Naive thymus-derived CD8-positive, alpha-beta T cell (primary cell): ENCODE data around the gene ARID4A. TPM values are rescaled to one million over a fixed set of nuclear protein-coding genes. Genes with fewer than 3 reads are reported as not detected.
A peak's percentile ranks its signal among the peaks of the same experiment; 100 is the strongest.

Experiments used
- ATAC-seq, 2 donors: fragments of 150-1000 bp; cut with Tn5 transposase in 1 of 2; sonication (Bioruptor Pico), chemical (Tn5 transposase) in 1 of 2; 1 replicate in 1 of 2; 2 replicates in 1 of 2; pipeline ENCODE4 v1.10.0; 2021; ENCODE audit warnings: mild to moderate bottlenecking in 2 of 2, moderate library complexity in 2 of 2
- POLR2A ChIA-PET: fragments of 350-600 bp; sonication (Branson Sonifier 250); formaldehyde crosslinking; loops from one replicate; lab custom pipeline; 2021; ENCODE audit warnings: antibody characterized with exemption; lab: Charles Lee
- DNase-seq, 10 donors: peaks; one replicate each; pipeline versions ENCODE4 v3.0.0 to v3.0.0-alpha.2; 2020 to 2022
- H3K27ac Mint-ChIP-seq, 10 donors: one replicate each; pipeline ENCODE4 v1.8.0; 2020 to 2022; ENCODE audit warnings: mild to moderate bottlenecking in 10 of 10, mixed read lengths in 10 of 10, moderate library complexity in 4 of 10, inconsistent platforms in 1 of 10
- H3K27me3 Mint-ChIP-seq, 5 donors: one replicate each; pipeline ENCODE4 v1.8.0; 2021 to 2022; ENCODE audit warnings: mixed read lengths in 5 of 5
- H3K36me3 Mint-ChIP-seq, 3 donors: one replicate each; pipeline ENCODE4 v1.8.0; 2020 to 2022; ENCODE audit warnings: mixed read lengths in 3 of 3, mild to moderate bottlenecking in 2 of 3, inconsistent platforms in 1 of 3
- H3K4me1 Mint-ChIP-seq, 4 donors: one replicate each; pipeline ENCODE4 v1.8.0; 2021 to 2022; ENCODE audit warnings: mixed read lengths in 4 of 4
- H3K4me3 Mint-ChIP-seq, 10 donors: one replicate each; pipeline ENCODE4 v1.8.0; 2020 to 2022; ENCODE audit warnings: mild to moderate bottlenecking in 10 of 10, mixed read lengths in 10 of 10, moderate library complexity in 6 of 10, inconsistent platforms in 1 of 10
- H3K9me3 Mint-ChIP-seq, 9 donors: one replicate each; pipeline ENCODE4 v1.8.0; 2020 to 2022; ENCODE audit warnings: mixed read lengths in 9 of 9, mild to moderate bottlenecking in 3 of 9, inconsistent platforms in 1 of 9, moderate library complexity in 1 of 9
- polyA plus RNA-seq, 3 donors: library from polyadenylated mRNA; unstranded; fragments of 300-500 nt; fragmentation: Illumina TruSeq; gene quantifications; one replicate each; pipeline ENCODE4 v1.2.3, GENCODE V29; 2021
- total RNA-seq, 8 experiments: library from RNA in 2 of 8; stranded (reverse) in 2 of 8; gene quantifications; one replicate each; pipeline ENCODE4 v1.2.3 and lab custom pipeline; 2021 to 2026

ARID4A gene
- total and polyA plus RNA-seq, 5 experiments from 2014 or later: 19.4 to 70.0 (median 26.2) TPM

DNA sequence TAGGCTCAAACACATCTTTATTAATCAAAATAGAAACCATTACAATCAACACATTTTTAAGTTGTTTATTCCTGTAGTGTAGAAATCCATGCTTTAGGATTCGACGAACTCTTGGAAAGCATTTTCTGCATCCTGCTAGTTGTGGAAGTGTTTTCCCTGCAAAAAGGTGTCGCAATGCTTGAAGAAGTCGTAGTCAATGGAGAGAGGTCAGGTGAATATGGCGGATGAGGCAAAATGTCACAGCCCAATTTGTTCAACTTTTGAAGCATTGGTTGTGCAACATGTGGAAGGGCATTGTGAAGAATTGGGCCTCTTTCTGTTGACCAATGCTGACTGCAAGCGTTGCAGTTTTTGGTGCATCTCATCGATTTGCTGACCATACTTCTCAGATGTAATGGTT is 4.2 kb upstream of the ARID4A start:
- no peaks in the 10 kb centered on the region for H3K27me3 Mint-ChIP-seq
- no peak for DNase-seq
- POLR2A ChIA-PET: no interaction called here
- peaks cover 17 to 68% (median 52%) of the 10 kb centered on the region in 4 donors for H3K4me1 Mint-ChIP-seq
- H3K4me3 Mint-ChIP-seq: peak overlapping the region in 7 of 10 donors; percentile 8 to 70 (median 47)
- no peak for ATAC-seq
- H3K9me3 Mint-ChIP-seq: no peaks in the 10 kb centered on the region
- peaks cover 5 to 64% (median 43%) of the 10 kb centered on the region in 3 donors for H3K36me3 Mint-ChIP-seq
- H3K27ac Mint-ChIP-seq: peak overlapping the region in 1 of 10 donors; percentile 31

DNA sequence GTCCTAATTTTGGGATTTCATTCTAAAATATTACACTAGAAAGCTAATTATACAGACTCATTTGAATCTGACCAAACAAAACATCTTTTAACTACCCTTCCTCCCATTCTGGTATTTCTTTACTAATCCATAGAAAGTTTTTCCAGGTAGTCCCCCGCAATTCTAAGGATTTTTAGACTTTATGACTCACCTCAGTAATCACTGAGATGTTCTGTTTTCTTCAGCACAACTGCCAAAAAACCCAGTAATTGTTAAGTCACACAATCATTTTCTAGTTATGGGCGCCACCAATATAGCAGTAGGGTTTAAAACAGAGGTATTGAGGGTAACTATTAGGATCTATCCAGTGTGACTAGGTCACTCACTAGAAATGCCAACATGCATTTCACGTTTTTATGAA is 1.6 kb upstream of the ARID4A start:
- Mint-ChIP-seq H3K27me3 (no peaks in the 10 kb centered on the region), H3K9me3 (no peaks in the 10 kb centered on the region), H3K36me3 (peaks cover 0 to 48% (median 28%) of the 10 kb centered on the region in 3 donors), H3K4me1 (peaks cover 15 to 66% (median 49%) of the 10 kb centered on the region in 4 donors), H3K27ac (no peak overlapping the region), H3K4me3 (no peak overlapping the region)
- no peak for ATAC-seq
- POLR2A ChIA-PET: interaction anchor here (0.5 to 3.7 kb wide), 6 partner anchors 14 to 1187 kb away, joined by 3 to 46 read pairs (median 6); partner anchors contain the start of genes ACTR10, JKAMP, KIAA0586 and L3HYPDH
- DNase-seq: no peak

DNA sequence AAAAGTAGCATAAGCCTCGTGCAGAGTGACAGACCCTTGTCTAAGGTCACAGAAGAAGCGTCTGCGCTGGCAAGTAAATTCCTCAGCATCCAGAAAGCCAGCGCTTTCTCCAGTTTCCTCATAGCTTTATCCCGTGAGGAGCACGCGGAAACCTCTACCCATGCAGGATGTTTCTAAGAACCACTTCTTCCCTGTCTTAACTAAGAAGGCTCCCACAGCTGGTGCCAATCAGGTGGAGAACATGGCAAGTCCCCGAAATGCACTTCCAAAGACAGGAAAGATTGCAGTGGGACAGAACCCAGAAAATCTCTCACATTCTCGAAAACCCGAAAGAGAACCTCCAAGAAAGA is 968 bp upstream of the ARID4A start:
- Mint-ChIP-seq H3K27me3 (no peaks in the 10 kb centered on the region), H3K4me3 (no peak overlapping the region), H3K27ac (no peak overlapping the region), H3K9me3 (no peaks in the 10 kb centered on the region), H3K36me3 (peaks cover 0 to 51% (median 26%) of the 10 kb centered on the region in 3 donors), H3K4me1 (peaks cover 15 to 66% (median 49%) of the 10 kb centered on the region in 4 donors)
- DNase-seq (no peak), ATAC-seq (no peak)
- POLR2A ChIA-PET: interaction anchor here (0.5 to 3.7 kb wide), 17 partner anchors 10 to 1187 kb away, joined by 3 to 51 read pairs (median 5); partner anchors contain the start of genes ACTR10, JKAMP, KIAA0586 and L3HYPDH

DNA sequence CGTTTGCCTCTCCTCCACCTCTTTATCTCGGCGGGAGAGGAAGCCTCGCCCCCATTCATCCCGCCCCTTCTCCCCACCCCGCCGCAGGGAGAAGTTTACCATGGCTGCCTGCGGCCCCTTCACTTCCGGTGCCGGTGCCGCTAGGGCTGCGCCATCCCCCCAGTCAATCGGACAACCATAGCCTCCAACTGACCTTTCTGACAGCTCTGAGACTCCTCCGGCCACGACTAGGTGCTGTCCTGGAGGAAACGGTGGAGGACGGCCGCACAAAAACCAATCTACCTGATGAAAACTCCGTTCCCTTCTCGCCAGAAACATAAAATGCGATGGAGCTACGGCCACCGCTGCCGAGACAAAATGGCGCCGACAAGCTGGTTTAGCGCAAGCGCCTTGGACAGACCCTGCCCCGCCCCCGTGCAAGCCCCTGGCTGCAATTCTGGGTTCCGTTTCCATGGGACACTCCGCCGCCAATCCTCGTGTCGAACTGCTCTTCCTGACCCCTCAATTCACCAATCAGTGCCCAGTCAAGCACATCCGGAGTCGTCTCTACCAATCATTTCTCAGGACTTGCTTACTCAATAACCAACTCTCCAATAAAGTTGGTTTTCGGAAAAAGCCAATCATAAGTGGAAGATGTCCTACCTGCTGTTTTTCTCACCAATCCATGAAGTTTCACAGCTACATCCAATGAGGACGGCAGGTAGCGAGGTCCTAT is 436 bp upstream of the ARID4A start:
- Mint-ChIP-seq H3K27ac (no peak overlapping the region), H3K4me1 (peaks cover 10 to 64% (median 45%) of the 10 kb centered on the region in 4 donors), H3K27me3 (no peaks in the 10 kb centered on the region), H3K36me3 (peaks cover 0 to 49% (median 23%) of the 10 kb centered on the region in 3 donors), H3K9me3 (no peaks in the 10 kb centered on the region), H3K4me3 (no peak overlapping the region)
- ATAC-seq (peak; percentile 83 to 86), DNase-seq (peak; percentile 96 to 100 (median 99))
- POLR2A ChIA-PET: interaction anchor here (0.6 to 3.7 kb wide), 38 partner anchors 8 to 1950 kb away, joined by 3 to 51 read pairs (median 5); partner anchors contain the start of genes ACTR10, DAAM1, JKAMP and KIAA0586

DNA sequence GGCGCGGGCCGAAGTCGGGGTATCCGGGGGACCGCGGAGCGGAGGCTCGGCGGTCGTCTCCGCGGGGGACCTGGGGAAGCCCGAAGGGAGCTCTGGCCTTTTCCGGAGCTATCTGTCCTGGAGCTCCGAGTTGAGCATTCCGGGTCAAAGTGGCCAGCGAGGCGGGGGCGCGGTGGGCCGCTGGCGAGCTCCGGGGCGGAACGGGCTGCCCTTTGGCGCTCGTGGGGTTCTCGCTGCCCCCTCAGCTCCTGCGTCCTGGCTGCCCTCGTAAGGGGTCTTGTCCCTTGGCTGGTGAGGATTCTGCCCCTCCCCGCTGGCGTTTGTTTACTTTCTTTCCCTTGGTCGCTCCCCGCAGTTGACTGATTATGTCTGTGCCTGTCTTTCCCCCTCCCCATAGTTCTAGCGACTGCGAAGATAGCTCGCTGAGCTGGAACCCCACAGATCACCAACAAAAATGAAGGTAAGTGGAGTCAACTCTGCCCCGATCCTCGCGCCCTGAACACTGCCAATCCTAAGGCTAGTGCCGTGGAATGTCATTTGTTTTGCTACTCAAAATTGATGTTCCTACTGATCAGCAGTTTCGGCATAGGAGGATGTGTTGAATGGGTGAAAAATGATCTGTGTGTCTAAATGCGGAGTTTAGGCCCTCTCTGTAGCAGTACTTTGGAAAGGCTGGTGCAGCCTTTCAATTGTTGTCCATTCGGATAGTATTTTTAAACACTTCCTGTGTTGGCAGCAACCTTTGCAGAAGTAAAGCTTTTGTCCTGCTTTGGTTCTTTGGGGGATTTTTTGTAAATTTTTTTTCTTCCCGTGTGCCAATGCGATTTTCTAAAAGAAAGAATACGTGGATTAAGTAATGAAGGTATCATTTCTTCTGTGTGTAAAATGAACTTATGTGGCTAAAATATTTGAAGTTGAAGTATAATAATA is 1.3 kb downstream of the ARID4A start:
- H3K27ac Mint-ChIP-seq: peak overlapping the region; percentile 53 to 96 (median 92)
- peaks cover 0 to 46% (median 13%) of the 10 kb centered on the region in 3 donors for H3K36me3 Mint-ChIP-seq
- DNase-seq (peak in 1 of 10 donors; percentile 3), ATAC-seq (no peak)
- peaks cover 12 to 63% (median 39%) of the 10 kb centered on the region in 4 donors for H3K4me1 Mint-ChIP-seq
- H3K27me3 Mint-ChIP-seq: no peaks in the 10 kb centered on the region
- peak overlapping the region in 8 of 10 donors; percentile 92 to 98 (median 96) for H3K4me3 Mint-ChIP-seq
- H3K9me3 Mint-ChIP-seq: no peaks in the 10 kb centered on the region
- POLR2A ChIA-PET: interaction anchor here (1.6 to 3.7 kb wide), 9 partner anchors 27 to 889 kb away, joined by 3 to 51 read pairs (median 15); partner anchors contain the start of genes DAAM1, KIAA0586, PSMA3 and TIMM9

DNA sequence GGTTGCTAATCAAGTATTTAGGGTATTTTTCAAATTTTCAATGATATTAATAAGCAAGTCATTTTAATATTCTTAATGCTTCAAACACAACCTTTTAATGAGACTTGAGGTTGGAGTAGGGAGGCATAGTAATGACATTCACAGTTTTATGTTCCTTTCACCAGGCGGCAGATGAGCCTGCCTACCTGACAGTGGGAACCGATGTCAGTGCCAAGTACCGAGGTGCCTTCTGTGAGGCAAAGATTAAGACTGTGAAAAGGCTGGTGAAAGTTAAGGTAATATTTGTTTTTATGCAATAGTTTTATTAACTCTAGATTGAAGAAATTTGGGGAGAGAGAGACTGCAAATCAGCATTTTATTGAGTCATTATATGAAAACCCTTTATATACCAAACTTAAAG is 3.1 kb downstream of the ARID4A start:
- ATAC-seq (no peak), DNase-seq (no peak)
- Mint-ChIP-seq H3K4me1 (peaks cover 9 to 52% (median 34%) of the 10 kb centered on the region in 4 donors), H3K36me3 (peaks cover 0 to 44% (median 7%) of the 10 kb centered on the region in 3 donors), H3K27ac (no peak overlapping the region), H3K27me3 (no peaks in the 10 kb centered on the region), H3K9me3 (no peaks in the 10 kb centered on the region), H3K4me3 (peak overlapping the region in 2 of 10 donors; percentile 9 to 33)
- POLR2A ChIA-PET: no interaction called here

DNA sequence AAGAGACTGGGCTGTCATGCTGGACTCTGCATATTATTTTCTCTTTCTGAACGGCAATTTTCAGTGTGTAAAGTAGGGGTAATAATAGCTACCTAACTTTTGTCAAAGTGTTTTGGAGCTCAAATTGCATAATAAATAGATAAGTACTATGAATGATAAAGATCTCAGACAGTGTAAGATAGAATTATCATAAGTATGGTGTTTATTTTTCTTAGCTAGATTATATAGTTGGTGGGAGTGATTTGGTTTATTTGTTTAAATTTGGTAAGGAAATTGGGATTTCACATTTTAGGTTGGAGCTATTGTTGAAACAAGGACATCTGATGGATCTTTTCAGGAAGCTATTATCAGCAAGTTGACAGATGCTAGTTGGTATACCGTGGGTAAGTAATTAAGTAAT is 7.4 kb downstream of the ARID4A start:
- ATAC-seq: no peak
- DNase-seq: no peak
- peak overlapping the region in 3 of 10 donors; percentile 8 to 57 (median 39) for H3K27ac Mint-ChIP-seq
- POLR2A ChIA-PET: interaction anchor here (0.6 kb wide), 1 partner anchor 11 kb away, joined by 3 read pairs; no protein-coding TSS in a partner anchor
- no peaks in the 10 kb centered on the region for H3K9me3 Mint-ChIP-seq
- peaks cover 5 to 77% (median 13%) of the 10 kb centered on the region in 3 donors for H3K36me3 Mint-ChIP-seq
- no peaks in the 10 kb centered on the region for H3K27me3 Mint-ChIP-seq
- H3K4me3 Mint-ChIP-seq: no peak overlapping the region
- H3K4me1 Mint-ChIP-seq: peaks cover 12 to 47% (median 31%) of the 10 kb centered on the region in 4 donors

DNA sequence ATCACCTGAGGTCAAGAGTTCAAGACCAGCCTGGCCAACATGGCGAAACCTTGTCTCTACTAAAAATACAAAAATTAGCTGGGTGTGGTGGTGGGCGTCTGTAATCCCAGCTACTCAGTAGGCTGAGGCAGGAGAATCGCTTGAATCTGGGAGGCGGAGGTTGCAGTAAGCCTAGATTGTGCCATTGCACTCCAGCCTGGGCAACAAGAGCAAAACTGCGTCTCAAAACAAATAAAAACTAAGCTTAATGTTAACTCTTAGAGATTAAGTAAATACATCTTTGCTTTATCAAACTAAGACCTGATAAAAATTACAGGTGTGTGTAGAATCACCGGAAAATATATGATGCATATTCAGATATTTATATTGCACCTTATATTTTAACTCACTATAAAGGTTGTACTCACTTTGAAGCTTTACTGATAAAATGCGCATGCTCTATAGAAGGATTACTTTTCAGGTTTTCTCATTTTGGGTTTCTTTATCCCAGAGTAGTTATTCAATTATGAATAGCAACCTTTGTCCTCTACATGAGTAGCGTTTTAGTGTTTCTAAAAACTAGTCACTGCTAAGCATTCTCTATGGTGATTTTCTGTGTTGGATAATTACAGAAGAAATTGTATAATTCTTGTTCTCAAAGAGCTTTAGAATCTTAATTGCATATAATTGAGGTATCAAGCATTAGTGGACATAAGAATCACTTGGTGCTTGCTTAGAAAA is 9.4 kb downstream of the ARID4A start:
- POLR2A ChIA-PET: interaction anchor here (0.5 to 1.0 kb wide), 2 partner anchors 10 to 87 kb away, joined by 3 to 4 read pairs; no protein-coding TSS in a partner anchor
- H3K9me3 Mint-ChIP-seq: no peaks in the 10 kb centered on the region
- peaks cover 5 to 76% (median 14%) of the 10 kb centered on the region in 3 donors for H3K36me3 Mint-ChIP-seq
- DNase-seq (no peak), ATAC-seq (no peak)
- no peak overlapping the region for H3K4me3 Mint-ChIP-seq
- H3K27me3 Mint-ChIP-seq: no peaks in the 10 kb centered on the region
- peak overlapping the region in 2 of 10 donors; percentile 14 to 39 for H3K27ac Mint-ChIP-seq
- H3K4me1 Mint-ChIP-seq: peaks cover 12 to 34% (median 25%) of the 10 kb centered on the region in 4 donors

DNA sequence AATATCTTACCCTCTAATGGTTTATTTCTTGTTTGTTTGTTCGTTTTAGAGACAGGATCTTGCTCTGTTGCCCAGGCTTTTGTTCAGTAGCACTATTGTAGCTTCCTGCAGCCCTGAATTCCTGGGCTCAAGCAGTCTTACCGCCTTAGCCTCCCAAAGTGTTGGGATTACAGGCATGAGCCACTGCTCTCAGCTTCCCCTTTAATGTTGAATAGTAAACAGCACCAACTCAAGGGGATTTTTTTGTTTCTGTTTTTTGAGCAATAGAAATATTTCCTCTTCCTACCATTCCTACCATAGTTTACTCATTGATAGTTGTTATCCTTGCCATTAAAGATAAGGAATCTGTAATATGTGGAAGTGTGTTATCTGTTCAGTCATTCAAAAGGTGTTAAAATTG is 10.7 kb downstream of the ARID4A start:
- ATAC-seq: no peak
- no peaks in the 10 kb centered on the region for H3K9me3 Mint-ChIP-seq
- POLR2A ChIA-PET: interaction anchor here (0.6 kb wide), 1 partner anchor 8 kb away, joined by 3 read pairs; no protein-coding TSS in a partner anchor
- H3K27ac Mint-ChIP-seq: peak overlapping the region in 5 of 10 donors; percentile 6 to 57 (median 40)
- peaks cover 10 to 25% (median 19%) of the 10 kb centered on the region in 4 donors for H3K4me1 Mint-ChIP-seq
- H3K4me3 Mint-ChIP-seq: no peak overlapping the region
- peaks cover 5 to 73% (median 10%) of the 10 kb centered on the region in 3 donors for H3K36me3 Mint-ChIP-seq
- H3K27me3 Mint-ChIP-seq: no peaks in the 10 kb centered on the region
- no peak for DNase-seq

DNA sequence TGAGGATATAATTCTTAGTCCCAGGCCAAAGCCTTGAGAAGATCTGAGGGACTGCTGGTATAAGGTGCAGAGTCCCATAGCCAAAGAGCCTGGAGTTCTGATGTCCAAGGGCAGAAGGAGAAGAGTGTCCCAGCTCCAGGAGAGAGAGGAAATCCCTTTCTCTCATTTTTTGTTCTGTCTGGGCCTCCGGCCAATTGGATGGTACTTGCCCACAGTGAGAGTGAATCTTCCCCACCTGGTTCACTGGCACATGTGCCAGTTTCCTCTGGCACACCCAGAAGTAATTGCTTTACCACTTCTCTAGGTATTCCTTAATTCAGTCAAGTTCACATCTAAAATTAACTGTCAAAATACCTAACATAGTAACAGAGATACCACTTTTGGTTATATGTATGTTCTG is 15.3 kb downstream of the ARID4A start:
- DNase-seq: no peak
- H3K4me3 Mint-ChIP-seq: no peak overlapping the region
- peak overlapping the region in 7 of 10 donors; percentile 25 to 71 (median 35) for H3K27ac Mint-ChIP-seq
- H3K36me3 Mint-ChIP-seq: peaks cover 5 to 65% (median 19%) of the 10 kb centered on the region in 3 donors
- H3K27me3 Mint-ChIP-seq: no peaks in the 10 kb centered on the region
- POLR2A ChIA-PET: interaction anchor here (1.0 to 1.9 kb wide), 3 partner anchors 15 to 114 kb away, joined by 3 to 15 read pairs (median 3); partner anchors contain the start of genes ARID4A and KIAA0586
- ATAC-seq: no peak
- H3K9me3 Mint-ChIP-seq: no peaks in the 10 kb centered on the region
- peaks cover 7 to 15% (median 9%) of the 10 kb centered on the region in 4 donors for H3K4me1 Mint-ChIP-seq

DNA sequence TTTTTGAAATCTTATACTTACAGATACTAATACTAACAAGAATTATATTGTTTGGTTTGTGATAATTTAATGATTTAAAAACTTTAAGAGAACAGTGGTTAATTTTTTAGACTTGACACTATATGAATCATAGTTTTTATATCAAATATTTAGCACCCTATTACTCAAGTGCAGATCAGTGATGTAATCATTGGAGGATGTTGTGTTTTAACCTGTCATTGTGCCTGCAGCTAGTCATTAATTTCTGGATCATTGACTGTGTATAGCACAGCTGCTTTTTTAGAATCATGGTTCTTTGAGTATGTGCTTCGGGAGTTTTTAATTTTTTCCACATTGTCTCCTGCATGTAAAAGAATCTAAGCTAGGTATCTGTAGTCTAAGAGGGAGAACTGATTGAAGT is 17.3 kb downstream of the ARID4A start:
- DNase-seq: no peak
- Mint-ChIP-seq H3K9me3 (no peaks in the 10 kb centered on the region), H3K4me3 (no peak overlapping the region), H3K27me3 (no peaks in the 10 kb centered on the region), H3K36me3 (peaks cover under 1 to 67% (median 13%) of the 10 kb centered on the region in 3 donors), H3K4me1 (peaks cover 0 to 5% (median 2%) of the 10 kb centered on the region in 4 donors), H3K27ac (peak overlapping the region in 3 of 10 donors; percentile 18 to 66 (median 60))
- POLR2A ChIA-PET: no interaction called here
- no peak for ATAC-seq
